ENCODE measurements around the gene PTCH1. TPM values are rescaled to one million over a fixed set of nuclear protein-coding genes. Genes with fewer than 3 reads are reported as not detected.

The PTCH1 gene
- total RNA-seq, 1 donor from 2014 or later, result 14.2 TPM

DNA sequence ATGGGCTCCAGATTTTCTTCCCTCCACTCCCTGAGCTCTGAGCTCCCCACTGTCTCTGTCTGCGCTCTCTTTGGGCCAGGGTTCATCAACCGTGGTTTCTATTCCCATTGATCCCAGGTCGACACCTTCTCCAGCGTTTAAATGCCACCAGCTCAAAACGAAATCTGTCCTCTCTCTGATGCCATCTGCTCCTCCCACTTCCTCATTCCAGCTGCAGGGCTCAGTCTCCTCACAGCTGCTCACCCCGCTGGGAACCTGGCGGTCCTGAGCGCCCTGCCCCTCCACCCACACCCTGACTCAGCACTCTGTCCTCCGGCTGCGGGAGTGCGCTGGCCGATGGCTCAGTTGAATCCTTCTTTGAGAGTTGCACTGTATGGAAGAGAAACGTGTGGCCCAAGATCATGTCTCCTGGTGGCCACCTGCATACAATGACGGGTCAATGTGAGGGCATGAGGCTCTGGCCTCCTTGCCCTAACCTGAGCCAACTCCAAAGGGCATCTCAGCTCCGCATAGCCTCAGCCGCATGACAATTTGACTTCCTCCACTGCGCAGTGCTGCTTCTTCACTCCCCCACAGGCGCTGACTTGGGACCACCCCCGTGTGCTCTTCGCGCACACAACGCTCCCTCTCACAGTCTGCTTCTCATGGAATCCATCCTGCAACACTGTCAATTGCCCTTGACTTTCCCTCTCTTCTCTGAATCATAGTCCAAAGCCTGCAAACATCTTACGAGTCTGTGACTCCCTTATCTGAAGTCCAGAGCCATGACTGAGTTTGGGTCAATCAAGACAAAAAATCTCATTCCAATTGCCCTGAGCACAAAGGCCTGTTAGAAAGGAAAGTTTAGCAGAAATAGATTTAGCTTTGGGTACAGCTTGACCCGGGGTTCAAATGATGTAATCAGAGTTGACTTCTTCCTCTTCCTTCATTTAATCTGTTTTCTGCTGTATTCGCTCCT, 82.4 kb downstream of the PTCH1 start:
- Histone ChIP-seq H3K4me1 (no peaks in the 10 kb centered on the region), H3K4me3 (no peak overlapping the region), H3K36me3 (no peaks in the 10 kb centered on the region), H3K27me3 (no peaks in the 10 kb centered on the region), H3K27ac (no peak overlapping the region), H3K9me3 (no peaks in the 10 kb centered on the region)
- no peak for TF ChIP-seq POLR2A (IDR thresholded peaks at IDR 0.05)
- no peak for TF ChIP-seq POLR2AphosphoS5 (IDR thresholded peaks at IDR 0.05; ENCODE audit: insufficient read depth in 1 of 2, low read depth in 1 of 2)
- TF ChIP-seq, protein P1, sequence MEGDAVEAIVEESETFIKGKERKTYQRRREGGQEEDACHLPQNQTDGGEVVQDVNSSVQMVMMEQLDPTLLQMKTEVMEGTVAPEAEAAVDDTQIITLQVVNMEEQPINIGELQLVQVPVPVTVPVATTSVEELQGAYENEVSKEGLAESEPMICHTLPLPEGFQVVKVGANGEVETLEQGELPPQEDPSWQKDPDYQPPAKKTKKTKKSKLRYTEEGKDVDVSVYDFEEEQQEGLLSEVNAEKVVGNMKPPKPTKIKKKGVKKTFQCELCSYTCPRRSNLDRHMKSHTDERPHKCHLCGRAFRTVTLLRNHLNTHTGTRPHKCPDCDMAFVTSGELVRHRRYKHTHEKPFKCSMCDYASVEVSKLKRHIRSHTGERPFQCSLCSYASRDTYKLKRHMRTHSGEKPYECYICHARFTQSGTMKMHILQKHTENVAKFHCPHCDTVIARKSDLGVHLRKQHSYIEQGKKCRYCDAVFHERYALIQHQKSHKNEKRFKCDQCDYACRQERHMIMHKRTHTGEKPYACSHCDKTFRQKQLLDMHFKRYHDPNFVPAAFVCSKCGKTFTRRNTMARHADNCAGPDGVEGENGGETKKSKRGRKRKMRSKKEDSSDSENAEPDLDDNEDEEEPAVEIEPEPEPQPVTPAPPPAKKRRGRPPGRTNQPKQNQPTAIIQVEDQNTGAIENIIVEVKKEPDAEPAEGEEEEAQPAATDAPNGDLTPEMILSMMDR (IDR thresholded peaks at IDR 0.05), result no peak
- DNase-seq (ENCODE audit: extremely low spot score in 2 of 2), result no peak
- intact Hi-C loops (cut with DNase I), result no loop called here

DNA sequence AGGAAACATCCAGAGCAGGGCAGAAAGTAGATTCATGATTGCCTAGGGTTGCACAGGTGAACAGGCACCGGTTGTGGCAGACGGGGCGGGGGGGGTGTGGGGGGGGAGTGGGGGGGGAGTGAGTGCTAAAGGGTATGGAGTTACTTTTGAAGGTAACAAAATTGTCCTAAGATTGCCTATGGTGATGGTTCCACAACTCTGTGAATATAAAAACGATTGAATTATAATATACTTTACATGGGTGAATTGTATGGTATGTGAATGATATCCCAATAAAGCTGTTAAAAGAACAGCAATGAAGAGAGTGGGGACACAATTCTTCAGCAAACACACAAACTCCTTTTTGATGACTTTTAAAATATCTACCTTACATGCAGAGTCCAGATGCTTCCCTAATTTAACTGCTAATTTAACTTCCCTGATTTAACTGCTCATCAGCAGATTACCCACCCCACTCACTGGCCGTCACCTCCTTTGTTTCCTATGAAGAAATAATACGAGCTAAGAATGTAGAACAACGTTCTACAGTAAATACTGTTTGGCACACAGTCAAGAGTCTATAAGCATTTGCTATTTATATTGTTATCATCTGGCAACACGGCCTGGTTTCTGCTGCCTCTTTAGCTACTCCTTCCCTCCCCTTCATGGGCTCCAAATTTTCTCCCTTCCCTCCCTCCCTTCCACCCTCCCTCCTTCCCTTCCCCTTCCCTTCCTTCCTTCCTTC, 83.5 kb downstream of the PTCH1 start:
- intact Hi-C loops (cut with DNase I), result no loop called here
- no peak for TF ChIP-seq POLR2A (IDR thresholded peaks at IDR 0.05)
- Histone ChIP-seq H3K4me3 (no peak overlapping the region), H3K4me1 (no peaks in the 10 kb centered on the region), H3K27ac (no peak overlapping the region), H3K9me3 (no peaks in the 10 kb centered on the region), H3K27me3 (no peaks in the 10 kb centered on the region), H3K36me3 (no peaks in the 10 kb centered on the region)
- DNase-seq (ENCODE audit: extremely low spot score in 2 of 2), result no peak

DNA sequence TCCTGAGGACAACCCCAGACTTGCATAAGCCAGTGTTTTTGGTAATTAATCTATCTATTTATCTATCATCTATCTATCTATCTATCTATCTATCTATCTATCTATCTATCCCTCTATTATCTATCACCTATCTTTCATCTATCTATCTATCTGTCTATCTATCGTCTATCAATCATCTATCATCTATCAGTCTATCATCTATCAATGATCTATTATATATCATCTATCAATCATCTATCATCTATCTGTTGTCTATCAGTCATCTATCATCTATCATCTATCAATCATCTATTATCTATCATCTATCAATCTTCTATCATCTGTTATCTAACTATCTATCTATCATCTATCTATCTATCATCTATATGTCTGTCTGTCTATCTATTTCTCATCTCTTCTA, 85.5 kb downstream of the PTCH1 start:
- Histone ChIP-seq H3K9me3 (no peaks in the 10 kb centered on the region), H3K4me3 (no peak overlapping the region), H3K27ac (no peak overlapping the region), H3K27me3 (no peaks in the 10 kb centered on the region), H3K36me3 (no peaks in the 10 kb centered on the region), H3K4me1 (peaks cover 7% of the 10 kb centered on the region)
- intact Hi-C loops (cut with DNase I), result no loop called here
- no peak for DNase-seq (ENCODE audit: extremely low spot score in 2 of 2)
- TF ChIP-seq POLR2A (IDR thresholded peaks at IDR 0.05), result no peak
- TF ChIP-seq, protein P1 (IDR thresholded peaks at IDR 0.05), result no peak
- no peak for TF ChIP-seq POLR2AphosphoS5 (IDR thresholded peaks at IDR 0.05; ENCODE audit: insufficient read depth in 1 of 2, low read depth in 1 of 2)

DNA sequence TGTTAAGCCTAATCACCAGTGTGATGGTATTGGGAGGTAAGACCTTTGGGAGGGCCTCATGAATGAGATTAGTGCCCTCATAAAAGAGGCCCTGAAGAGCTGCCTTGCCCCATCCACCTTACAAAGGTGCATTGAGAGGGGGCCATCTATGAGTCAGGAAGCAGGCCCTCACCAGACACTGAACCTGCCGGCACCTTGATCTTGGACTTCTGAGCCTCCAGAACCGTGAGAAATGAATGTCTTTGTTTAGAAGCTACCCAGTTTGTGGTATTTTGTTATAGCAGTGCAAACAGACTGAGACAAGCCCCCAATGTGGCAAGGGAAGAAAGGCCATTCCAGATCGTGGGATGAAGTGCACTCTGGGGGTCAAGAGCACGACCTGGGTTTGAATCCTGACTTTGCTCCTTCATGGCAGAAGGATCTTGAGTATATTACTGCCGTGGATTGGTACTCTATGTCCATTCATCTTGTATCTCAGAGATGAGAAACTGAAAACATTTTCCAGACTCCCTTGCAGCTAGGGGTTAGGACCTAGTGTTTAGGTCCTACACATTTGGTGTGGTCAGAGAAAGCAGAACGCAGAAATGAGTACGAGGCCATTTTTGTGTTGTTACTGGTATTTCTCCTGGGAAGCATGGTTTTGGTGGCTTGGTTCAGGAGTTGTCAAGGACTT, 86.7 kb downstream of the PTCH1 start:
- no peak for DNase-seq (ENCODE audit: extremely low spot score in 2 of 2)
- Histone ChIP-seq H3K36me3 (no peaks in the 10 kb centered on the region), H3K4me1 (peaks cover 12% of the 10 kb centered on the region), H3K9me3 (no peaks in the 10 kb centered on the region), H3K4me3 (no peak overlapping the region), H3K27me3 (no peaks in the 10 kb centered on the region), H3K27ac (no peak overlapping the region)
- TF ChIP-seq POLR2A (IDR thresholded peaks at IDR 0.05) (no peak), POLR2AphosphoS5 (IDR thresholded peaks at IDR 0.05; ENCODE audit: insufficient read depth in 1 of 2, low read depth in 1 of 2) (no peak)
- TF ChIP-seq, protein P1 (IDR thresholded peaks at IDR 0.05), result no peak
- intact Hi-C loops (cut with DNase I), result no loop called here

DNA sequence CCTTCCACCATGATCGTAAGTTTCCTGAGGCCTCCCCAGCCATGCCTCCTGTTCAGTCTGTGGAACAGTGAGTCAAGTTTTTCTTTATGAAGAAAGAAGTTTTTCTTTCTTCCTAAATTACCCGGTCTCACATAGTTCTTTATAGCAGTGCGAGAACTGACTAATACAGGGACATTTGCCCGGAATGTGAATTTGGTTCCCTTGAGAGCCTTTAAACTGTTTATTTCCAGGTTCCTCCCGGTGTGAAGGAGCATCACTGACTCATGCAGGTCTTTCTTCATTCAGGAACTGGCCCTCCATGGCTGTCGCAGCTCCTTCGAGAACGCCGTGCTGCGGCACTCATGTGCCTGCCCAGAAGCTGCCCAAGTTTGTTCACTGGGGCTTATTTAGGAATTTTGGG, 87.7 kb downstream of the PTCH1 start:
- peaks cover 12% of the 10 kb centered on the region for H3K4me1 ChIP-seq

More for the DNA sequence above, 87.7 kb downstream of the PTCH1 start:
- Histone ChIP-seq H3K36me3 (no peaks in the 10 kb centered on the region), H3K9me3 (no peaks in the 10 kb centered on the region), H3K4me3 (no peak overlapping the region), H3K27ac (no peak overlapping the region), H3K27me3 (no peaks in the 10 kb centered on the region)
- no peak for TF ChIP-seq POLR2AphosphoS5 (IDR thresholded peaks at IDR 0.05; ENCODE audit: insufficient read depth in 1 of 2, low read depth in 1 of 2)
- TF ChIP-seq, protein P1 (IDR thresholded peaks at IDR 0.05), result no peak
- TF ChIP-seq POLR2A (IDR thresholded peaks at IDR 0.05), result no peak
- intact Hi-C loops (cut with DNase I), result no loop called here
- no peak for DNase-seq (ENCODE audit: extremely low spot score in 2 of 2)
